ENCODE measurements around the gene POP7.
"Not testable (repeated sequence)": the region's sequence is repeated elsewhere in the genome, so short reads cannot be mapped to it uniquely, and the experiment has no call there.

POP7 gene

DNA sequence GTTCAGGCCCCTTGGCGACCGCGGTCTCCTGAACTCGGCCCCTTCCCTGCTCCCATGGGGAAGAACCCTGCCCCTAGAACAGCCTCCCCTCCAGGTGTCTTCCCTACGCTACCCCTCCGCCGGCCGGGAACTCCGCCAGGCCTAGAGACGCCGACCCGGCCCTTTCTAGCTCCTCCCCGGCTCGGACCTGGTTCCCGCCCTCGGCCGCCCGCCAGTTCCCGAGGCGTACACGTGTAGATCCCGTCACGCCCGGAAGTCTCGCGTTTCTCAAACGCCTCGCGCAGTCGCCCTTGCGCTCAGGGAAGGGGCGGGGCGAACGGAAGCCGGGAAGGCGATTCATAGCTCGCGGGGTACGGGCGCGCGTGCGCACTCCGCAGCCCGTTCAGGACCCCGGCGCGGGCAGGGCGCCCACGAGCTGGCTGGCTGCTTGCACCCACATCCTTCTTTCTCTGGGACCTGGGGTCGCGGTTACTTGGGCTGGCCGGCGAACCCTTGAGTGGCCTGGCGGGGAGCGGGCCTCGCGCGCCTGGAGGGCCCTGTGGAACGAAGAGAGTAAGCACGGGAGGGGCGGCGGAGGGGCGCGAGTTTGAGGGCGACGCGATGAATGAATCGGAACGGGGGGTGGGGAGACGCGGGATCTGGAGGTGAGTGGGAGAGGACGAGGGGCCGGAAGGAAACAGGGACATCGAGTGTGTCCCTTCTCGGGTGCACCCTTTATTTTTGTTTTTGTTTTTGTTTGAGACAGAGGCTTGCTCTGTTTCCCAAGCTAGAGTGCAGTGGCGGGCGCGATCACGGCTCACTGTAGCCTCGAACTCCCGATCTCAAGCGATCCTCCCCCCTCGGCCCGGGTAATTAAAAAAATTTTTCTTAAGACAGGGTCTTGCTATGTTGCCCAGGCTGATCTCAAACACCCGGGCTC, at the start of gene POP7:
Gene POP7 (plus strand): TSS at position 369 of the 919 bp plus-strand sequence. CDS start 710 bp downstream, outside the sequence.
- DNase-seq = peak; percentile 60 to 85

GRCh38 chr7:100662194-100662776, 43.6 kb upstream of the POP7 start:
- DNase-seq = not testable (repeated sequence)

GRCh38 chr7:100665168-100665726, 40.7 kb upstream of the POP7 start:
- DNase-seq = no peak

GRCh38 chr7:100667331-100668068, 38.4 kb upstream of the POP7 start:
- no peak for DNase-seq

- DNase-seq = no peak
These were observed 37.9 kb upstream of the POP7 start for GRCh38 chr7:100668069-100668449.

DNA sequence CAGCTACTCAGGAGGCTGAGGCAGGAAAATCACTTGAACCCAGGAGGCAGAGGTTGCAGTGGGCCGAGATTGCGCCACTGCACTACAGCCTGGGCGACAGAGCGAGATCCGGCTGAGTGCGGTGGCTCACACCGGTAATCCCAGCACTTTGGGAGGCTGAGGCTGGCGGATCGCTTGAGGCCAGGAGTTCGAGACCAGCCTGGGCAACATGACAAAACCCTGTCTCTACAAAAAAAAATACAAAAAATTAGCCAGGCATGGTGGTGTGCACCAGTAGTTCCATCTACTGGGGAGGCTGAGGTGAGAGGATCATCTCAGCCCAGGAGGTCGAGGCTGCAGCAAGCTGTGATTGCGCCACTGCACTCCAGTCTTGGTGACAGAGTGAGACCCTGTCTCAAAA, 36.8 kb upstream of the POP7 start:
- not testable (repeated sequence) for DNase-seq

DNA sequence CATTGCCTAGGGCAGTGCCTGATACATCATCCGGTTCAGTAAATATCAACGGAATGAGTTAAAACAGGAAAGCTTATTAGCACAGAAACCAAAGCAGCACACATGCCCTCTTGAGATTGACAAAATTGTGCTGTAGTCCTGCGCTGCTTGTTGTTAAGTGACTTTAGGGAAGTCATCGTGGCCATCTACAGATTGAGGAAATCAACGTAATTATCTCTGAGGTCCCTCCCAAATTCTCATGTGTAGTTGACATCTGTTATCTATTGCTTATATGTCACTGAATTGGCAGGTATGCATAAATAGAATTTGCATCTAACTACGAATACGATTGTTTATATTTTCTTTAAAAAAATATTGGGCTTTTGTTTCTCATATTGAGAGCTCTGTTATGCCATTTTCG, 35.8 kb upstream of the POP7 start:
- no peak for DNase-seq

- DNase-seq = no peak
These were observed 34.3 kb upstream of the POP7 start for GRCh38 chr7:100671353-100672327.

DNA sequence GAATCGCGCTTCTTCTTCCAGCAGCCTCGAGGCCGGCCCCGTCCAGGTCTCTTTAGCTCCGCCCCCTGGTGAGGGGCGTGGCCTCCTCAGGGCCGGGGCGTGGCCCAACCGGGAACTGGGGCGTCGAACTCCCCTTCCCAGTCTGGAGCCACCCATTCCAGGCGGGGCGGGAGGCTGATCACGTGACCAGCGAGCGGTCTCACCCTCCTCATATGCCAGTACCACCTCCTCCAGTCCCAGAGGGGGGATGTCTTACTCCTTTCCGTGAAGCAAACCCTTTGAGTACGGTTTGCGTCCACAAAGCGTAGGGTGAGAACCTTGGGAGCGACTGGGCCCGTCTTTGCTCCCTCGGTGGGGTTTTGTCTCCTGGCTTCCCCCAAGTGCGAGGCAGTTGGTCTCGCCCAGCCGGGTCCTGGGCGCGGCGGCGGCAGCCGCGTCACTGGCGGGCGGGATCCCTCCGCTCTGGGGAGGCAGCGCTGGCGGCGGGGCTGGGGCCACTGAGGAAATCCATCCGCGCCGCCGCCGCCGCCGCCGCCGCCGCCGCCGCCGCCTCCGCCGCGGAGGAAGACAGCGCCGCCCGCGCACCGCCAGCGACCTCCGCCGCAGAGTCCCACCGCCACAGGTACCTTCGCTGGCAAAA, 32.5 kb upstream of the POP7 start, which contains the start of gene GNB2:
Gene GNB2 (plus strand): TSS at position 439 of the 640 bp plus-strand sequence. CDS start 2,526 bp downstream, outside the sequence.
- DNase-seq = peak; percentile 89 to 95

- no peak for DNase-seq
These were observed 31.9 kb upstream of the POP7 start for GRCh38 chr7:100673942-100674410.

GRCh38 chr7:100674411-100675104, 31.4 kb upstream of the POP7 start:
- DNase-seq = no peak

DNA sequence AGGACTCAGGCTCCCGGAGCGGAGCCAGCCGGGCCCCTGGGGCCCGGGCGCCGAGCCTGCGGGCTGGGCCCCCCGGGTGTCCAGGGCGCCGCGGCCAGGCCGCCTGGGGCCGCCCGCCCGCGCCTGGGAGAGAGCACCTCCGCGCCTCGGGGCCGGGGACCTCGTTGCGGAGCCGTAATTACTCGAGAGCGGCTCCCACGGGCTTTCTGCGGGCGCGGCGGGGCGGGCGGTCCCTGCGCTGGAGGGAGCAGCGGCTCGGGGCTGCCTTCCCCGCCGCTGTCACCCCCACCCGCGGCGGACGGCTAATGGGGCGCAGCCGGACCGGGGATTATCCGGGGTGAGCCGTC, 30.8 kb upstream of the POP7 start:
- DNase-seq = no peak

DNA sequence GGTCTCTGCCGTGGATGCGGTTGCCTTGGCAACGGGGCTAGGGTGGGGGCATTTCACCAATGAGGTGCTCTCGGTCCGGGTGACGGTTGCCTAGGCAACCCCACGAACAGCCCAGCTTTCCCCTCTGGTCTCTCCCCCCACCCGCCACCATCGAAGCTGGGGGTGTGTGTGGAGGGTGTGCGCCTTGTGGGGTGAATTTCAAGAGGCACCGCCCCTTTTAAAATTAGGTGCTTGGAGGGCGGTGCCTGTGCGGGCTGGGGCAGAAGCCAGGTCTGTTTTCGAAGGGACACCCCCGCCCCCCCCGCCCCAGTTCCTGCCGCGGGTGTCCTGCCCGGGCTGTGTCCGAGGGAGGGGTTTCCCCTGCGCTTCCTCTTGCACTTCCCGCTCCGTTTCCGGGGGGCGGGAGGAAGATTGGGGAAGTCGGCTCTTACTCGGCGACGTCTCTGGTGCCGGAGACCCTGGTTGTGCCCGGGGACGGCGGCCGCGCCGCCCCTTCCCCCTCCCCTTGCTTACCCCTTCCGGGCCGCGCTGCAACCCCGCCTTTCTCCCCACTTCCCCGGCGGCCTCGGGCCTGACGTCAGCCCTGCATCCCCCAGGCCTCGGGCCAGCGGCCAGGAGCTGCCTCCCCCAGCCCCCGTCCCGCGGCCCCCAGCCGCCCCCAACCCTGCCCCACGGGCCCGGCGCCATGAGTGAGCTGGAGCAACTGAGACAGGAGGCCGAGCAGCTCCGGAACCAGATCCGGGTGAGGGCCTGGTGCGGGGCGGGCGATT, 30.2 kb upstream of the POP7 start:
- peak; percentile 81 to 84 for DNase-seq

GRCh38 chr7:100676501-100677306, 29.2 kb upstream of the POP7 start:
- DNase-seq = no peak

DNA sequence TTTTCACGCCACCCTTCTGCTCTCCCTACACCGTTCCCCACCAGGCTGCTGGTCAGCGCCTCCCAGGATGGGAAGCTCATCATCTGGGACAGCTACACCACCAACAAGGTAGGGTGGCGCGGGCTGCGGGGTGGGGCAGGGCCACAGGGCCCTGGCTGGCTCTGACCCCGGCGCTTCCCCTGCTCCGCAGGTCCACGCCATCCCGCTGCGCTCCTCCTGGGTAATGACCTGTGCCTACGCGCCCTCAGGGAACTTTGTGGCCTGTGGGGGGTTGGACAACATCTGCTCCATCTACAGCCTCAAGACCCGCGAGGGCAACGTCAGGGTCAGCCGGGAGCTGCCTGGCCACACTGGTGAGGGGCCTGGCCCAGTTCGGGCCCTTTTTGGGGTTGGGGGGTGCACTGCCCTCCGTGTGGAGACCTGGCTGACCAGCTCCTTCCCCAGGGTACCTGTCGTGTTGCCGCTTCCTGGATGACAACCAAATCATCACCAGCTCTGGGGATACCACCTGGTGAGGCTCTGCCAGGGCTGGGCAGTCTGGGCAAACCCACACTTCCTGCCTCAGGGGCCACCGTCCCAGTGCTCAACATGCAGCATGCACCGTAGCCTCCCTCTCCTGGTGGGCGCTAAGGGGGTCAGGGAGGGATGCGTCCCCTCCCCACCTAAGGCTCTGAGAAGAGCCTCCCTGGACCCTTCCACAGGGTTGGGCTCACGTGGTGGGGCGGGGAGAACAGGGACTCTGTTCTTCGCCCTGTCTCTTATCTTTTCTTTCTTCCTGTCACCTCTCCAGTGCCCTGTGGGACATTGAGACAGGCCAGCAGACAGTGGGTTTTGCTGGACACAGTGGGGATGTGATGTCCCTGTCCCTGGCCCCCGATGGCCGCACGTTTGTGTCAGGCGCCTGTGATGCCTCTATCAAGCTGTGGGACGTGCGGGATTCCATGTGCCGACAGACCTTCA, 28.3 kb upstream of the POP7 start:
- no peak for DNase-seq

- no peak for DNase-seq
These were observed 27.5 kb upstream of the POP7 start for GRCh38 chr7:100678291-100678984.
